Esophagus (tissue), 2 donors: Measurements from ENCODE around the gene FRMD4A. TPM values are rescaled to one million over a fixed set of nuclear protein-coding genes. Genes with fewer than 3 reads are reported as not detected.

Experiments
- H3K27ac ChIP-seq, 2 donors: one replicate each; pipeline ENCODE4 v1.5.1; 2013; ENCODE audit warnings: low read depth in 2 of 2, mild to moderate bottlenecking in 2 of 2, inconsistent platforms in 1 of 2, low read length in 1 of 2, moderate library complexity in 1 of 2
- H3K27me3 ChIP-seq, 2 donors: one replicate each; pipeline ENCODE4 v1.6.1; 2013; ENCODE audit warnings: low read length in 2 of 2, control low read depth in 1 of 2, mild to moderate bottlenecking in 1 of 2; ENCODE audit not compliant: insufficient read depth in 2 of 2, control insufficient read depth in 1 of 2
- H3K36me3 ChIP-seq, 2 donors: one replicate each; pipeline ENCODE4 v1.6.1; 2013; ENCODE audit warnings: low read length in 1 of 2; ENCODE audit not compliant: control insufficient read depth in 2 of 2, insufficient read depth in 2 of 2
- H3K4me1 ChIP-seq, 2 donors: one replicate each; pipeline ENCODE4 v1.6.1; 2013; ENCODE audit warnings: low read length in 1 of 2; ENCODE audit not compliant: control insufficient read depth in 2 of 2, insufficient read depth in 2 of 2
- H3K4me3 ChIP-seq, 2 donors: one replicate each; pipeline ENCODE4 v1.5.1; 2013; ENCODE audit warnings: low read length in 2 of 2, mild to moderate bottlenecking in 2 of 2, low read depth in 1 of 2, moderate library complexity in 1 of 2
- H3K9me3 ChIP-seq, 2 donors: one replicate each; pipeline ENCODE4 v1.6.1; 2013; ENCODE audit warnings: mild to moderate bottlenecking in 2 of 2, low read depth in 1 of 2, low read length in 1 of 2, moderate library complexity in 1 of 2; ENCODE audit not compliant: control insufficient read depth in 2 of 2, insufficient read depth in 1 of 2
- WGBS, 2 donors: extraction: QIAGEN DNeasy Blood & Tissue Kit; methylation state at CpG; one replicate each; pipeline ENCODE4 v1.1.7; 2013; 5-methylcytosine and 5-hydroxymethylcytosine counted together
- polyA plus RNA-seq, 2 donors: library from polyadenylated mRNA; stranded (reverse); fragments of 200-250 nt; gene quantifications; one replicate each; pipeline ENCODE4 v1.2.3, GENCODE V29; 2013
- donor health status: healthy with polysubstance abuse.
- donor health status: Bipolar disorder and iron deficiency.

The FRMD4A gene
- 10 to 100 TPM in 1 of 2 donors, 1 to 10 TPM in 1; 9.3 to 12.6 TPM for polyA plus RNA-seq

GRCh38 chr10:14330388-14331061 is at the start of gene FRMD4A:
FRMD4A (minus strand) TSS chr10:14330924.
- no peak within 1 kb of the TSS for H3K27ac ChIP-seq
- 59 to 60% methylated on average over 14 of the region's 14 CpGs for WGBS, 2 donors
- peaks cover 0 to 5% of the 10 kb centered on the region in 2 donors for H3K9me3 ChIP-seq
- peaks cover 0 to 4% of the 10 kb centered on the region in 2 donors for H3K27me3 ChIP-seq
- no peaks in the 10 kb centered on the region for H3K36me3 ChIP-seq
- no peaks in the 10 kb centered on the region for H3K4me1 ChIP-seq
- no peak within 1 kb of the TSS for H3K4me3 ChIP-seq

DNA sequence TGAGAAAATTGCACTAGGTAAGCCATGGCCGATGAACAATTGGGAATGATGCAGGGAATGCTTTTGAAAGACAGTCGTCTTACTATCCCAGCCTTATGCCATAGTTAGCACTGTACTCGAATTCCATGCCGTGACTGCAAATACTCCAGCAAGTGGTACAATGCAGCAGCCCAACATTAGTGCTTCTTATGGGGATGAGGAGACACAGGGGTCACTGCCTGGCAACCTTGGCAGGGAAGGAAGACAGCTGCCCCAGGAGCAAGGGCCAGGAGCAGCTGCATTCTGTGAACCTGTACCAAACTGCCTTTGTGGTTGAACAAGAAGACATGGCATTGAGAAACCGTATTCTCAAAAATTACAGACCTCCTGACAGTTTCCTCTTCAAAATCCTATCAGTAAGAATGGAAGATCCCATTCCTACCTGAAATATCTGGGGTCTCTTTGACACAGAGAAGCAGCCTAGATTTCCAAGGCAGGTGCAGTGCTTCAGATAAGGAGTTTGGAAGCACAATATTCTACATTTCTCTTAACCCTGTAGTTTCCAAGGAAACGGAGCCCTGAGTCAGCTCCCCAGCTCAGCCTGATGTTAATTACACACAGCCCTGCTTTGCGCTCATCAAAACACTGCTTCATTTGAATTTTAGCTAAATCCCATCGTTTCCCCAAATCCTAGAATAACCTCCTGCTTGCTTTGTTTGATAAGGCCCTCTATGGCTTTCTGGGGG is 49.0 kb upstream of the FRMD4A start:
- WGBS, 2 donors: 82 to 87% methylated on average over 8 of the region's 8 CpGs
- H3K36me3 ChIP-seq: no peaks in the 10 kb centered on the region

DNA sequence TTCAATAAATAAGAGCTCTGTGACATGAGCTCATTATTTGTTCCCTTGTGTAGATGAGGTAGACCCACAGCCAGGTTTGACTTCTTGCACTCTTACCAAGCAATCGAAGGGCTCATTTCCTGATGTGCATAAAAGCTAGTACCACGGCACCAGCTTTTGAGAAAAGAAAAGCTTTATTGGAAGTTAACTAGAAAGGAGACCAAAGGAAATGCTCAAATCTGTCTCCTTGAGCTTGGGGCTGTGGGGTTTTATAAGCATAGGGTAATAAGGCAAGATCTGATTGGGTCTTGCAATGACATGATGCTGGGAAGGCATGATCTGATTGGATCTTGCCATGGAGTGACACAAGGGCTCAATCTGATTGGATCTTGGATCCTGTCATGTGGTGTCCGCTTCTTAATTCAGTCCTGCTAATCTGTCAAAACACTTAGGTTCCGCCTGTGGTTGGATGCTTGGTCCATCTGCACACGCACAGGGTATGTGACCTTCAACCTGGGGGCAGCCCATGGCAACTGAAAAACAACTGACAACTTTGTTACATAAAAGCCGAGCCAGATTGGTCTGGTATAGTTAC is 47.8 kb upstream of the FRMD4A start:
- Histone ChIP-seq H3K27ac (no peak overlapping the region), H3K4me3 (no peak overlapping the region), H3K4me1 (no peaks in the 10 kb centered on the region), H3K27me3 (no peaks in the 10 kb centered on the region), H3K9me3 (no peaks in the 10 kb centered on the region), H3K36me3 (no peaks in the 10 kb centered on the region)
- 88 to 92% methylated on average over 6 of the region's 6 CpGs for WGBS, 2 donors

More for the DNA sequence above, 49.0 kb upstream of the FRMD4A start:
- H3K27me3 ChIP-seq: no peaks in the 10 kb centered on the region
- no peaks in the 10 kb centered on the region for H3K4me1 ChIP-seq
- no peak overlapping the region for H3K27ac ChIP-seq
- no peak overlapping the region for H3K4me3 ChIP-seq
- no peaks in the 10 kb centered on the region for H3K9me3 ChIP-seq

- H3K27ac ChIP-seq: no peak overlapping the region
- no peaks in the 10 kb centered on the region for H3K4me1 ChIP-seq
- H3K4me3 ChIP-seq: no peak overlapping the region
- WGBS, 2 donors: 80 to 87% methylated on average over 4 of the region's 4 CpGs
- no peaks in the 10 kb centered on the region for H3K27me3 ChIP-seq
- H3K9me3 ChIP-seq: no peaks in the 10 kb centered on the region
- no peaks in the 10 kb centered on the region for H3K36me3 ChIP-seq
These were observed 47.0 kb upstream of the FRMD4A start for GRCh38 chr10:14377591-14378175.

- no peaks in the 10 kb centered on the region for H3K36me3 ChIP-seq
- no peak overlapping the region for H3K27ac ChIP-seq
- H3K4me3 ChIP-seq: no peak overlapping the region
- H3K4me1 ChIP-seq: no peaks in the 10 kb centered on the region
- no peaks in the 10 kb centered on the region for H3K27me3 ChIP-seq
- WGBS, 2 donors: 63 to 70% methylated on average over 5 of the region's 5 CpGs
- H3K9me3 ChIP-seq: no peaks in the 10 kb centered on the region
These were observed 44.2 kb upstream of the FRMD4A start for GRCh38 chr10:14374745-14375445.

DNA sequence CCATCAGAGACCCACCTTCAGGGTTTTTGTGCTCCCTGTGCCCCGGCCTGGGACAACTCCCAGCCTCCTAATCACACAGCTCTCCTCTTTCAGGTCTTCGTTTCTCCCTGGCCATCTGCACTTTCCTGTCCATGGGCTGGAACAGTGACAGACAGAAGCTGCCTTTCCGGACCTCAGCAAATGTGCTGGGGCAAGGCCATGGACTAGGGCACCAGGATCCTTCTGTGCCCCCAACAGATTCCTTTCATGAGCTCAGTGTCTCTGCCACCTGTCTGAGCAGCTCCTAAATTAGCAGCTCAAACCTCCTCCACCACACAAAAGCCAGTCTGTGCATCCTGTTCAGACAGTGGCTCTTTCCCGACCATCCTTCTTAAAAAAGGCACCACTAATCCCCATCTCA is 41.9 kb upstream of the FRMD4A start:
- H3K4me3 ChIP-seq: no peak overlapping the region
- H3K27ac ChIP-seq: no peak overlapping the region
- no peaks in the 10 kb centered on the region for H3K4me1 ChIP-seq
- no peaks in the 10 kb centered on the region for H3K9me3 ChIP-seq
- 78 to 79% methylated on average over 4 of the region's 4 CpGs for WGBS, 2 donors
- no peaks in the 10 kb centered on the region for H3K27me3 ChIP-seq
- H3K36me3 ChIP-seq: no peaks in the 10 kb centered on the region

GRCh38 chr10:14371581-14371980 is 40.9 kb upstream of the FRMD4A start:
- WGBS, 2 donors: 47 to 77% methylated on average over 4 of the region's 4 CpGs
- Histone ChIP-seq H3K9me3 (no peaks in the 10 kb centered on the region), H3K27me3 (no peaks in the 10 kb centered on the region), H3K27ac (no peak overlapping the region), H3K4me1 (no peaks in the 10 kb centered on the region), H3K4me3 (no peak overlapping the region), H3K36me3 (no peaks in the 10 kb centered on the region)

- H3K9me3 ChIP-seq: no peaks in the 10 kb centered on the region
- no peaks in the 10 kb centered on the region for H3K36me3 ChIP-seq
- H3K4me3 ChIP-seq: no peak overlapping the region
- 87 to 90% methylated on average over 5 of the region's 5 CpGs for WGBS, 2 donors
- no peaks in the 10 kb centered on the region for H3K4me1 ChIP-seq
- H3K27me3 ChIP-seq: no peaks in the 10 kb centered on the region
- no peak overlapping the region for H3K27ac ChIP-seq
These were observed 40.2 kb upstream of the FRMD4A start for GRCh38 chr10:14370894-14371293.

- no peak overlapping the region for H3K27ac ChIP-seq
- no peaks in the 10 kb centered on the region for H3K27me3 ChIP-seq
- no peaks in the 10 kb centered on the region for H3K4me1 ChIP-seq
These were observed 39.2 kb upstream of the FRMD4A start for GRCh38 chr10:14369906-14370305.

More at GRCh38 chr10:14369906-14370305, 39.2 kb upstream of the FRMD4A start:
- H3K36me3 ChIP-seq: no peaks in the 10 kb centered on the region
- H3K4me3 ChIP-seq: no peak overlapping the region
- H3K9me3 ChIP-seq: no peaks in the 10 kb centered on the region
